HG02943 (cell line): Measurements from ENCODE around the gene WNT7B.

Experiments used
- ATAC-seq: cut with Tn5 transposase; IDR thresholded peaks from one replicate; pipeline ENCODE4 v1.9.1; 2021; ENCODE audit warnings: mild to moderate bottlenecking, low read depth, moderate library complexity; ENCODE audit not compliant: unreplicated experiment

WNT7B gene

DNA sequence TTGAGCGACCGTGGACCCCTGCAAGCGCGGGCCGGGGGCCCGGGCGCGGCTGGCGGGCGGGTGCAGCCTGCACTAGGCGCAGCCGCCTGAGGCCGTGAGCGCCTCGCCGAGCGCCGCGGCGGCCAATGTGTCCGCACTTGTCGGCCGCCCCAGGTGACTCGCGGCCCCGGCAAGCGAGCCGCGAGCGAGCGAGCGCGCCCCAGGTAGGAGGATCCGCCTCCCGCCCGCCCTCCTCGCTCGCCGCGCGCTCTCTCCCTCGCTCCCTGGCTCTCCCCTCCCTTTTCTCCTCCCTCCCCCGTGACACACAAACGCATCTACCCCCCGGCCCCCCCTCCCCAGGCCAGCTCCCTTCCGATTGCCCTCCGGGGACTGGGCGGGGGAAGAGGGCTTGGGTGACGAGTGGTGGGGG, at the start of gene WNT7B:
TSS of gene WNT7B (minus strand) at position 160 of the 409 bp plus-strand sequence. CDS start 408 bp downstream, outside the sequence.
- no peak for ATAC-seq

- no peak for ATAC-seq
Observed at GRCh38 chr22:46025973-46026898, 49.3 kb upstream of the WNT7B start.

- ATAC-seq, result no peak
Observed at GRCh38 chr22:46025225-46025972, 48.4 kb upstream of the WNT7B start.

GRCh38 chr22:46024136-46024840, 47.3 kb upstream of the WNT7B start:
- ATAC-seq, result no peak

DNA sequence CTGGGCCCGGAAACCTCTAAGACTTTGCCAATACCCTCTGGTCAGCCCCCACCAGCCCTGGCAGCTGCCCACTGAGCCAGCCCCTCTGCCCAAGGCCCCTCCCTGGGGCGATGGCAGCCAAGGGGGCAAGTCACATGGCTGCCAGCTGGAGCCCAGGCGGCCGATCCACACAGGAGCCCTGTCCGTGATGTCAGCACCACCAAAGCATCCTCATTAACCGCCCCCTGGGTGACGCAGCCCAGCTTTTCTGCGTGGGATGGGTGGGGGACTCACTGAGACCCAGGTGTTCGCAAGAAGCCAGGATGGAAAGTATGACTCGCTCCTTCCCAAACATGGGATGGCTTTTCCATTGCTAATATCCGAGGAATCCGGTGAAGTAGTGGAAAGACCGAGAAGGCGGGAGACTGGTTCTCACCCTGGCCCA, 46.6 kb upstream of the WNT7B start:
- no peak for ATAC-seq

DNA sequence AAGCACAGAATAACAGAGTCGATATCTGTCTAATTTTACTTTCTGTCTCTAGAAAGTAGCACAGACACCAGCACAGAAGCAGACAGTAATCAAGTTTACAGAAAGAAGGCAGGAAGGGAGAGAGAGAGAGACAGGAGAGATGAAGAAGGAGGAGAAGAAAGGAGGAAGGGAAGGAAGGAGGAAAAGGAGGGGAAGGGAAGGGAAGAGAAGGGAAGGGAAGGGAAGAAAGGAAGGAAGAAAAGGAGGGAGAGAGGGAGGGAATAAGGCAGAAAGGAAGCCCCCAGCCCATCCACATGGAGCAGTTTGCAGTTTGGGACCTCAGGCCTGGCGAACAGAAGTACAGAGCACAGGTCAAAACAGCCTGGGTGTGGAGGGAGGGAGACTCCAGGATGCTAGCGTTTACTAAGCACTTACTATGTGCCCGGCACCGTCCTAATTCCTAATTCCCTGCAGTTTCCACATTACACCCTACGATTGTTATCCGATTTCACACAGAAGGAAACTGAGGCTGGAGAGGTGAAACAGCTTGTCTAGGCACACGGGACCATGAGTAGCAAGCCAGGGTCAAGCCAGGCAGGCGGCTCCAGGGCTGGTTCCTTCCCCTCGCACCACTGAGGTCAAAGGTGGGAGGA, 46.0 kb upstream of the WNT7B start:
- ATAC-seq, result no peak

- ATAC-seq, result no peak
Observed at GRCh38 chr22:46021577-46021976, 44.6 kb upstream of the WNT7B start.

DNA sequence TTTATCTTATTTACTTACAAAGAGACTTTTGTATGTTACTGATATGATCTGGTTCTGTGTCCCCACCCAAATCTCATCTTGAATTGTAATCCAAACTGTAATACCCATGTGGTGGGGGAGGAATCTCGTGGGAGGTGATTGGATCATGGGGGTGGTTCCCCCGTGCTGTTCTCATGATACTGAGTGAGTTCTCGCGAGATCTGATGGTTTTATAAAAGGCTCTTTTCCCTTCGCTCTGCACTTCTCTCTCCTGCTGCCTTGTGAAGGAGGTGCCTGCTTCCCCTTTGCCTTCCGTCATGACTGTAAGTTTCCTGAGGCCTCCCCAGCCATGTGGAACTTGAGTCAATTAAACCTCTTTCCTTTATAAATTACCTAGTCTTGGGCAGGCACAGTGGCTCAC, 42.4 kb upstream of the WNT7B start:
- no peak for ATAC-seq

- no peak for ATAC-seq
Observed at GRCh38 chr22:46018859-46019258, 41.9 kb upstream of the WNT7B start.

DNA sequence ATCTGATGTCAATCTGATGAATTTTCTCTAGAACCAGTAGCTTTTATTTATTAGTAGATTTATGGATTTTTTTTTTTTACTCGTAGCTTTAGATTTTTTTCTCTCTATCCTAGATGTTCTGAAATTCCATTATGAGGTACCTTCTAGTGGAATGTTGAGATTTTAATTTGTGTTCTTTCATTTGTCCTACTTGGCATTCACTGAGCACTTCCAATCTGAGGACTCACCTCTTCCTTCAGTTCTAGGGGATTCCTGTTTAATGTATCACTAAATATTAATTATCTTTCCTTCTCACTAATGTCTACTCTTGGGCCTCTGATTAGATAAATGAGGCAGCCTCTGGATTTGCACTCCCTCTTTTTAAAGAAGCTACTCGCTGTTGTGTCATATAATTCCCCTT, 40.2 kb upstream of the WNT7B start:
- no peak for ATAC-seq

DNA sequence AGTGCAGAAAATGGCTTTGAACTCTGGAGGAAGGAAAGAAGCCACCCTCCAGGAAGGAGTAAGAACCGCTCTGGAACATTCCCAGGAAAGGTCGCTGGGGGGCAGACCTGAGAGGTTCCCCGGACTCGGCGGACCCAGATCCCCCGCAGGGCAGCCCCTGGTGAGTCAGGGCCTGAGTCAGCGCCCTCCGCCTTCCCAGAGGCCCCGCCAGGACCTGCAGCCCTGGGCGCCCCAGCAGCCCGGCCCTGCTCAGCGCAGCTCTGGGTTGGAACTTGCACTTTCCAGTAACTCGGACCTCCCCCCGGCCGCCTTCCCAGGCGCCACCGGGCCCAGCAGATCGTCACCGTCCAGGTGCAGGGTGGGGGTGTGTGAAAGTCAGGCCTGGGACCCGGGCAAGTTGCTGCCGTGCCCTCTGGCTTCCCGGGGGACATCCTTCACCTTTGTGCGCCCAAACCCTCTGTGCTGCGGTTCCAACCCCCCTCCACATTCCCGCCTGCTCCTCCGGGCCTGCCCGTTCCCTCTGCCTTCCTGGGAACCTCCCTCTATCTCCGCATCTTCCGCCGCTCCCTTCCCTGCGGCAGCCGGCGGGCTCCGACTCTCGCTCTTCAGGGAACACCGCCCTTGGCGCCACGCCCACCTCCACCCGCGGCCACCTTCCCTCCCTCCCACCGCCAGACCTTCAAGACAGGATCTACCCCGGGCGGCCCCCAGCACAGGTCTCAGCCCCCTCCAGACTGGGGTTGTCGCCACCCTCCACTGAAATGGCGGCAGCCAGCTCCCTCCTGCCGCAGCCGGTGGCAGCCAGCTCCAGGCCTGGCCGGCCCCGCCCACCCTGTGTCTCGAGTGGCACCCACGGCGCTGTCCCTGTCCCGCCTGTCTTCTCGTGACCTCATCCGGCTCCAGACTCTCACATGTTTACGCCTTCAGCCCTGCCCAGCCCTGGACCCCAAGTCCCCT, 36.8 kb upstream of the WNT7B start:
- ATAC-seq, result no peak

GRCh38 chr22:46012881-46013281, 35.9 kb upstream of the WNT7B start:
- ATAC-seq, result no peak

- no peak for ATAC-seq
Observed at GRCh38 chr22:46012182-46012880, 35.4 kb upstream of the WNT7B start.

DNA sequence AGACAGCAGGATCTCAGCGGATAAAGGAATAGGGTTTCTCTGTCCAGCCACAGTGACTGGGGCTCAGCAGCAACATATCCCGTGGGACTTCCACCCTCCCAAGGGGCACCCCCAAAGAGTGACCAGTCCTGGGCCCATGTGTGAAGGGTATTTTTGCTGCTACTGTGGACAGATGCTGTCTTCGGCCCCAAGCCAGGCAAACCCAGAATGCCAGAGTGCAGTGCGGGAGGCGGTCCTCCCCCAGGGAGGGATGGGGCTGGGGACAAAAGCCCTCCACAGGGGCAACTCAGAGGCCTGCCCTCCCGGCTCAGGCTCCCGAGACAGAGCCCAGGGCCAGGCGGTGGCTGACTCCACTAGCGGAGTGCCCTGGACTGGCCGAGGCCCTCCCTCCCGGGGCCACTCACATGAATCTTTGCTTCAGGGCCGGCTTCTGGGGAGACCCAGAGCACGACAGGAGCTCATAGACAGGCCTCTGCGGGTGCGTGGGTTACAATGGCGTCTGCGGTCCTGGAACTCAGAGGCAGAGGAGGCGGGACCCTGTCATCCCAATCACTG, 34.7 kb upstream of the WNT7B start:
- no peak for ATAC-seq

DNA sequence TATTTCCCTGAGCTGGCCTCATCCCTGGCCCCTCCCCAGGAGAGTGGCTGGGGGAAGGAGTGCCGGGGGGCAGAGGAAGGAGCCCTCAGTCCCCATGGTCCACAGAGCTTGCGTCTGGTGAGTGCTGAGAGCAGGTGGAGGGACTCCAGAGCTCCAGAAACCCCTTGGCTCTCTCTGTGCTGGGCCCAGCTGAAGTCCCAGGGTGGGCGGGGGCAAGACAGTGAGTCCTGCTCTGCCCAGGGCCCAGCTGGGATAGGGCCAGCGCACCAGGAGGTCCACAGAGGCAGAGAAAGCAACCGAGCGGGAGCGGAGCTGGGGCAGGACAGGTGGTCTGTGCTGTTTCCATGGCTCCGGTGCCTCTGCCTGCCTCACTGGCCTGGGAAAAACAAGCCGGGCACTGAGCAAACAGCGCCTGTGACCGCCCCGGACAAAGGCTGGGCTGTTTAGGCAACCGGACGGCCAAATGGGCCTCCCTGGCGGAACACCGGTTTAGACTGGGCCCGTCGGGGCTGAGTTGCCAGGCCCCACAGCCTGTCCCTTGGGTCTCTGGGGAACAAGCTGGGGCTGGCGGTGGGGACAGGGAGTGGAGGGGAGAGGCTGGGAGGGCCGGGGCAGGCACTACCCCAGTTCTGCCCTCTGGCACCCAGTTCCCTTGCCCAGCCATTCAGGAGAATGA, 34.1 kb upstream of the WNT7B start:
- ATAC-seq, result no peak

GRCh38 chr22:46010207-46010867, 33.4 kb upstream of the WNT7B start:
- no peak for ATAC-seq

DNA sequence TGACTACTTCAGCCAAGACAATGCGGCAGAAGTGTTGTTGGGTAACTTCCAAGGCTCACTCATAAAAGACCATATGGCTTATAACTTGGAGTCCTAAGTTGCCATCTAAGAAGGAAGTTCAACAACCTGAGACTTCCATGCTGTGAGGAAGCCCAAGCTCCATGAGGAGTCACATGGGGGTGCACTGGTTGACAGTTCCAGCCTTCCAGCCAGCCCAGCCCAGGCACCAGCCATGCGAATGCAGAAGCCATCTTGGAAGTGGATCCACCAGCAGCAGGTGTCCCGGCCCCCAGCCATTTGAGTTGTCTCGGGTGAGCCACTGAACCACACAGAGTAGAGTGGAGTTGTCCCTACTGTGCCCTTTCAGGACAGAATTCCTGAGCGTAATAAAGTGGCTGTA, 32.8 kb upstream of the WNT7B start:
- ATAC-seq, result no peak
